ENCODE results near the gene NTPCR.
"Not testable (repeated sequence)": the region's sequence is repeated elsewhere in the genome, so short reads cannot be mapped to it uniquely, and the experiment has no call there.

NTPCR gene

DNA sequence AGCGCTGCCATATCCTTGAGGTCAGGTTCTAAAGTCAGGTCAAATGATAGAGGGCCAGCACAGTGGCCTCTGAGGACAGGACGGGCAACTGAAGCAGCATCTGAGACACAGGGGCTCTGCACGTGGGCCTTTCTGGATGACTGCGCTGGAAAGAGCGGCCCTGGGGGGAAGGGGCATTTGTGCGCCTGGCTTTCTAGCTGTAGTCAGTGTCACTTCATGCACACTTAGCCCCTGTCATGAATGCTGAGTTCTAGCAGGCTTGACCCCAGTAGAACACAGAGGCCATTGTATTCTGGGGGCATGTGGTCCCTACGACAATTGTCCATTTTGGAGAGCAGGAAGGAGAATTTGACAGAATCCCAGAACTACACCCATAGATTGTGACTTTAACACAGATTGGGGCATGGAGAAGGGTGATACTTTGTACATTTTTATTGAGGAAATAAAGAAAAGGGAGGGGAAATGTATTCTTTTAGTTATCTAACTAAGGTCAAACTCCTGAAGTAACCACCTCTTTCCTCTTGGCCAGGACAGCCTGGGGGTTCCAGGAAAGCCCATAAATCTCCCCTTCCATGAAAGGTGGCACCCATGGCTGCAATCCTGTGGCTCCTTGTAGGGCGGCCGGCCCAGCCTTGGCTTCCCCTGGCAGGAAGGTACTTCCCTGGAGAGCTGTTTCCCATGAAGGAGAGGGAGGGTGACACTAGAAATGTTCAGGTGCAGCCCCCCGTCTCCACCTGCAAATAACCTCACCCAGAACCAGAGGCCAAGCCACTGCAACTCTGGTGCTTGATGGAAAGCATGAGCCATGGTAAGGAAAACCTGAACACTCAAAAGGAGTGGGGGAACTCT lies 34.4 kb downstream of the NTPCR start:
- no peak for DNase-seq (ENCODE audit: low read depth)

DNA sequence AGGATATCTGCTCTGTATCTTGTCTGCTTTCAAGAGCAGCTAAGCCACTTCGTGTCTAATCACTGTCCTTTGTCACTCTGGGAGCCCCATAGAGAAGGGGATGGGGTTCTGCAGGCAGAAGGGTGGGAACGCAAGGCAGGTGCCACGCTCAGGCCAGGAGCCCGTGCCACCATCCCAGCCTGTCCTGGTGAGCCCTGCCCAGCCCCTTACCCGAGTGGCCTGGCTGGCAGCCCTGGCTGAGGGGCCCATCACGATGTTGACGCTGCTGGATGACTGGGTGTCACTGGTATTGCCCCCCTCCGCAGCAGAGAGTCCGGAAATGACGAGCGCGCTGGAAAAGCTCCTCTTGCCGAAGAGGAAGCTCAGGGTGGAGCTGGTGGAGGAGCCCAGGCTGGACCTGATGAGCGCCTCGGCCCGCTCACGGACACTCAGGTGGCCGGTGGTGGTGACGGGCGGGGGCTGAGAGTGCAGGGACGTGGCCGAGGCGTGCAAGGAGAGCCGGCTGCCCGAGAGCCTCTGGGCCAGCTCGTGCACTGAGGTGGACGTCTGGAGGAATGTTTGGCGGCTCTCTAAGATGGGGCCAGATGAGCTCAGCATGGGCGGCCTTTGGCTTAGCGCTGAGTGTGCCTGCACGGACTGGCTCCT lies 35.6 kb downstream of the NTPCR start:
- no peak for DNase-seq (ENCODE audit: low read depth)

DNA sequence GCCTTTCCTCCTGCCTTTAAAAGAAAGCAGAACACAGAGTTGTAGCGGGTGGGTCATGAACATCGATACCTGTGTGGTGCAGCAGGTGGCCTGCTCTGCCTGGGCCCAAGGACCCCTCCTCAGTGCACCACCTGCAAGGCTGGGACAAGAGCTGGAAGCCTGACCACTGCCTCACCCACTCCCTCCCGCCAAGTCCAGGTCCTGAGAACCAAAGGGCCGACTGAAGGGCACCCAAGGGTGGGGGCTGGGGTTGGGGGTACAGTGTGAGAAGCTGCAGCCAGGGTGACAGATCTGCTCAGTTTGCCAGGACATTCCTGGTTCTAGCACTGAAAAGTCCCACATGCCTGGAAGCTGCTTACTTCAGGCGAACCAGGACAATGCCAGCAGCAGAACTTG lies 36.1 kb downstream of the NTPCR start:
- DNase-seq (ENCODE audit: low read depth), result no peak

DNA sequence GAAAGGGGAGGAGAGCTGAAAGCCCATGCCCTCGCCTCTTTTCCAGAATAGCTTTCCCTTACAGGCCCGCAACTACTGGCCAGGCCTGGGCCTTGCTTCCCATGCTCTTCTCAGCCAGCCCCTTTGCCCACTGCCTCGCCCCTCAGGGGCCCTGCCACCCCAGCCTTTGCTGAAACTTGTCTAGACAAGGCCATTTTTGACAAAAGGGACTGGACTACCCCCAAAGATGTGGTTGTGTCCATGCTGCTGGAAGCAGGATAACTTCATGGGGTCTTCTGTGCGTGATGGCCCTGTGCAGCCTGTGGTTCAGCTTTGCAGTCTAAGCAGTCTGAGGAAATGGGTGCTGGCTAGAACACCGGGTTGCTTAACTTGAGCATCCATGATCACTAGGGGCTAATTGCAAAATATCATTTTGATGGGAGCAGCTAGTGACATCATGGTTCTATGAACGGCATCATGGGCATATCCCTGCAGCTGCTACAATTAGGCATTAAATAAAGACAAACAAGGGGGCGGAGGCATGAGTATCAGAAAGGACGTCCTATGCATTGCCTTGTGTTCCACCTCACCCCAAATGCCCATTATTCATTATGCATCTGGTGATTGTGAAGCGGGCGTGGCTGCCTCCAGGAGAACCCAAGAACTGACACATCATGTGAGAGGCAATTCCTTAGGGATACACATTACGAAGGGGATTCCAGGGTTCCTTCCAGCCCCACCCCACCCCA lies 36.8 kb downstream of the NTPCR start:
- no peak for DNase-seq (ENCODE audit: low read depth)

DNA sequence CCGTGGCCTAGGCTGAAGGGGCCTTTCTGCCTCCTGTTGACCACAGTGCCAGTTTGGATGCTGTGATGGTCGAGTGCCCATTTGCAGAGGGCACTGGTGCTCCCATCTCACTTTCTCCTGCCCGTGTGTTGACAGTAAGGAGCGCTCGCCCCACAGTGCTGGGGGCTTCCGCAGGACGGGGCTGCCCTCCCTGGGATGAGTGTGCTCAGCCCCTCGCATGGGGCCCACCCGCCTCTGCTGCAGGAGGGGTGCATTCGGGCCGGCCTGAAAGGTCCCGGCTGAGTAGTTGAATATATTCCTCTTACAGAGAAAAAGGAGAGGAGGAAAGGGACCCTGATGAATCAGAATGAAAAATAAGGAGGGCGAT lies 37.3 kb downstream of the NTPCR start:
- no peak for DNase-seq (ENCODE audit: low read depth)

DNA sequence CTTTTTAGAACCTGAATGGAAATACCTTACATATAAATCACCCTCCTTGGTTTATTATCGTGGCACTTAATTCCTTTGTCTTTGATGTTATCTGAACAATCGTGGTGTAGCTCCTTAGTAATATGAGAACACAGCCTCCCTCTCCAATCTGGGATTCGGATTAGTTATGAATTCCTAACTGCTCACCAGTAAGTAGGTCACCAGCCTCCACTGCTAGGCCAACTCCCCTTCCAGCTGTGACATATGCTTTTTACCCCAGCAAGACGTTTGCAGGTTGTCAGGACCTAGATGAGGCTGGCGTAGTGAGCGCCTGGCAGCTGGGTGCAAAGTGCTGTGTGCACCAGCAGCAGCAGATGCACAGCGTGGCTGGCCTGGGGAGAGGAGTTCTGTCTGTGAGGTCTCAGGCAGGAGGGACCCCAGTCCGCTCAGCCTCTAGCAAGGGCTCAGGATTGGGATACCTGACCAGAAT lies 38.2 kb downstream of the NTPCR start:
- no peak for DNase-seq (ENCODE audit: low read depth)

DNA sequence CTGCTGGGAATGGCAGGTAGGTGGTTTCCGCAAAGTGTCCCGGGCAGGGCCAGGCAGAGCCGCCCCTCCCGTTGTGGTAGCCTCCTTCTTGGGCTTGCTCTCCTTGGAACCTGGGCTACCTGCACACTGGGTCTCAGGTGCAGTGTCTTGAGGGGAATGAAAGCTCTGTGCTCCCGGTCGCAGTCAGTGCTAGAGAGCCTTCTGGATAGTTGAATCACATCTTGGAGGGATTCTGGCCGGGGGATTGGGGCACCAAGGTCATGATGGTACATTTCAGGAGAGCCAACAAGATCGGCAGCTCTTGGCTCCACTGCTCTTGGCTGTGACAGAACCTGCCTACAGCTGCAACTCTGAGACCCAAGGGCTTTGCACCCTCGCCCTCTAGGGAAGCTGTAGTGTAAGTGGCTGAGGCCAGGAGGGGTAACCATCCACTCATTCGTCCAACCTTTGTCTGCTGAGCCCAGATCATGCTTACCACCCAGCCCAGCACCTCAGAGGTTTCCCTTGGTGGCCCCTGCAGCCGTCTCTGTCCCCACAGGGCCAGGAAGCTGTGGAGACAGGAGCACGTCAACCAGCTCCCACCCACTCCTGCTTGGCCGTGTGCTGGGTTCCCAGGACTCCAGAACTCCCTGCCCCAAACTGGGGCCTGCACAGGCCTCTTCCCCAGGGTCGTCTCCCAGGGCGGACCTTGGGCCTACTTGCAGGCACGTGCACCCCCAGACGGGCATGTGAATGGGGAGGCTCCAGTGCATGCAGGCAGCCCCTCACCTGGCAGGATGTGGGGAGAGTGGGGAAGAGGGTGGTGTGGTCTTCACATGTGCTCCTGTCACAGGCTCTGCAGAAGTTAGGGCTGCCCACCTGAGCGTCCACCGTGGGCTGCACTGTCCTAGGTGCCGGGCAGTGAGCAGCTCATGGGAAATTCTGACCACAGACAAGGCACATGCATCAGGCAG lies 40.0 kb downstream of the NTPCR start:
- no peak for DNase-seq (ENCODE audit: low read depth)

DNA sequence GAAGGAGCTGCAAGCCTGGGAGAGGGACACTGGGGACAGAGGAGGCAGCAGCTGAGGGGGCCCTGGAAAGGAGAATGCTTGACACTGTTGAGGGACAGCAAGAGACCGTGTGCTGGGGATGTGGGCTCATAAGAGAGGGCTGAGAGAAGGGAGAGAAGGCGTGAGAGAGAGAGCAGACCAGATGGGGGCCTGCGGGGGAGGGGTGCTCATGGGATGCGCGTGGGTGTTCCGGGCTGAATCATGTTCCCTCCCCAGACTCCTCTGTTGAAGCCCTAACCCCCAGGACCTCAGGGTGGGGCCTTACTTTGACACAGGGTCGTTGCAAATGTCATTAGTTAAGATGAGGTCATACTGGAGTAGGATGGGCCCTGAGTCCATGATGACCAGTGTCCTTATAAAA lies 40.8 kb downstream of the NTPCR start:
- no peak for DNase-seq (ENCODE audit: low read depth)

DNA sequence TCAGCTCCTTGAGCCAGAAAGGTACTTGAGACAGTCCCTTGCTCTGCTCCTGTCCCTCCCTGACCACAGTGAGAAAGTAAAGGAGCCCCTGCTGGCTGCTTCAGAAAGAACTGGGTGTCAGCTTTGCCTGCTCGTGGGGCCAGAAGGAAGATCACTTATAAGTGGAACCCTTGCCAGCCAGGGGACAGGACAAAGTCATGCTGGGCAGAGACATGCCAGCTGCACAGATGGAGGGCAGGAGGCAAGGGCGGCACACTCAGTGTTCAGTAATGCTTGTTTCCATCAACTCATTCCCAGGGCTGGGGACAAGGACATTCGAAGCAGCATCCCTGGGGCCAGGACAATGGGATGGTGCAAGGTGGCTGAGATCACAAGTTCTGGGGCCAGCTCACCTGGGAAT lies 41.8 kb downstream of the NTPCR start:
- DNase-seq (ENCODE audit: low read depth), result no peak

DNA sequence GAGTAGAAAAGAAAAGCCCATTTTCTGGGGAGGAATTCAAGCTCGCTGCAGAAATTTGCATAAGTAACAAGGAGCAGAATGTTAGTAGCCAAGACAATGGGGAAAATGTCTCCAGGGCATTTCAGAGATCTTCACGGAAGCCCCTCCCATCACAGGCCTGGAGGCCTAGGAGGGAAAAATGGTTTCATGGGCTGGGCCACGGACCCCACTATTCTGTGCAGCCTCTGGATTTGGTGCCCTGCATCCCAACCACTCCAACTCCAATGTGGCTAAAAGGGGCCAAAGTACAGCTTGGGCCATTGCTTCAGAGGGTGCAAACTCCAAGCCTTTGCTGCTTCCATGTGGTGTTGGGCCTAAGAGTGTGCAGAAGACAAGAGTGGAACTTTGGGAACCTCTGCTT lies 43.1 kb downstream of the NTPCR start:
- DNase-seq (ENCODE audit: low read depth), result no peak

DNA sequence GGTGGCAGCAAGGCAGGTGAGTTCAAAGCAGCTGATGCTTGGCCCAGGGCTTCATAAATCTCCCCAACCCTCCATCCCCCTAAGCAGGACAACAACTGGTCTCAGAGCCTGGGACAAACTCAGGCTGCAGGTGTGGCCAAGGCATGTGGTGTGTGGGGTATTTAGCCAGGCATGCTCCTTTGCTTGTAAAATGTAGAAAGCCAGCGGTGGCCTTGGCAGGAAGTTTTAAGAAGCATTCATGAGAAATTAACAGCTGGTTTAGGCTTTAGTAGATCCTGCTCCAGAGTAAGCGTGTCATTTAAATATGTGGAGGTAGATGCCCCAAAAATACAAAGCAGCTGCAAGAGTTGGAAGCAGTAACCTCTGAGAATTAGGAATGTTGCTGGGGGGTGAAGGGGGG lies 44.8 kb downstream of the NTPCR start:
- no peak for DNase-seq (ENCODE audit: low read depth)

DNA sequence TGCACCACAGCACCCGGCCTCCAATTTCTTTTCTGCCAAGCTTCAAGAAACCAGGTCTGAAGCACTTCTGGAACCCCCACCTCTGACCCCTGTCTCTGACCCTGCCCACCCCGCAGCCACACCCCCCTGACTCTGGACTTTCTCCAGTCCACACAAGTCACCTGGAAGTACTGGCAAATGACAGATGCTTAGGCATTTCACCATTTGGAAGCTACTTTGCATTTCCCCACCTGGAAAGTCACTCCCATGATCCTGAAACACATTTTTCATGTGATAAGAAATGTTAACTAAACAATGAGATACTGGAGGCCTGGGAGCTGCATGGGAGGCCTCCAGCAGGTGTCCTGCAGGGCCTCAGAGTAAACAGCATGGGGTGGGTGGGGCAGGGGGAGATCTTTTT lies 45.7 kb downstream of the NTPCR start:
- DNase-seq (ENCODE audit: low read depth), result no peak

DNA sequence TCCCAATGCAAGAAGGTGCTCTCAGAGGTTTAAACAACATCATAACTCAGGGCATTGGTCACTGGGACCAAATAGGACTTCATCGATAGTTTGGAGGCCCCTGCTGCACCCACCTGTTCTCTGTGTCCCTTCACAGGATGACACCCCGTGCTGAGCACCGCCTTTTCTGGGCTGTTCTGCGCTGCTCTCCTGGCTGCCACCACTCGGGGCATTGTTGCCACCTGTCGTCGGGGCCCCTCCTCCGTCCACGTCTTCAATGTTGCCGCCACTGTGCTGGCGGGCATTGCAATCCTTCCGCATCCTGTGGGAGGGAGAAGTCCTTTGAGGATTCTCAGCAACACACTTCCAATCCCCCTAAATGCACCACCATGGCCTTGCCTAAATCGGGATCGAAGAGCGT lies 47.7 kb downstream of the NTPCR start:
- no peak for DNase-seq (ENCODE audit: low read depth)

DNA sequence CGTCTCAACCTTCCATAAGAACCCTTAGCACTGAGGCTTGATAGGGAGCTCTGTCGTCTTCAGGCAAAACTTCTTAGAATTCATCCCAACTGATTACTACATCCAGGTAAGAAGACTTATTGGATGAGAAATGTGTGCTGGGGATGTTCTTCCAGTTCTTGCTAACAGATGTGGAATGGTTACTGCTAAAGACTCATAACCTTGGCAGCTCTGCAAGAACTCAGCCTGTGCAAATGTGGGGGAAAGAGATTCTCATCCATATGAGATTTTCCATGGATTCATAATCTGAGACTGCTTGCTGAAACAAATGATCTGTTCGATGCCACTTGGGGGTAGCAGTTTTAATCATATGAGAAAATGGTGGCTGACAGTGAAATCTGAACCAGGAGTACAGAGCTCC lies 48.2 kb downstream of the NTPCR start:
- DNase-seq (ENCODE audit: low read depth), result no peak

DNA sequence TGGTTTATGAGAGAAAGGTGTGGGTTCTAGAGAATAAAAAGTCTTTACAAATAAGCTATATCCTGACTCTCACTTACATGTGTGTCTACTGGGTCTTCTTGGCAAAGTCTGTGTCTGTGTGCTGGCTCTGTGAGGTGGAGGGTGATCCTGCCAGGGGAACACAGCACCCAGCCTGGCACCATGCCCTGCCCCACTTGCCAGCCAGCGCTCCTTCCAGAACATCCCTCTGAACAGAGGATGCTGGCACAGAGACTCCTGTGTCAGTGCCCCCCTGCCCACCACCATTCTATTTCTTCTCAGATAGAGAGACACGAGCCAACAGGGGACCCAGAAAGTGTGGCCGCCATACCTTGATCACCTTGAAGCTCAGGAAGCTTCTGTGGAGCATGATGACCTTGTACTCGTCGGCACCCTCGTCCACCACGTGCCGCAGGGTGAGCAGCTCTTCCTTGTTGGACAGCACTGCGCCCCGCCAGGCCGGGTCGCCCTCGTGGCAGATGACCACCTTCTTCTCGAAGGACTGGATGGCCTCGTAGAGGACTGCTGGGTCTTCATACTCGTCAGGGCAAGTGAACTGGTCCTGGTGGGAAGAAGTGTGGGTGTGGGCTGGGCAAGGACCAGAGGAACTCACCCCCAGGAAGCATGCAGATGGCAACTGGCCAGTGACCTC lies 49.7 kb downstream of the NTPCR start:
- no peak for DNase-seq (ENCODE audit: low read depth)

DNA sequence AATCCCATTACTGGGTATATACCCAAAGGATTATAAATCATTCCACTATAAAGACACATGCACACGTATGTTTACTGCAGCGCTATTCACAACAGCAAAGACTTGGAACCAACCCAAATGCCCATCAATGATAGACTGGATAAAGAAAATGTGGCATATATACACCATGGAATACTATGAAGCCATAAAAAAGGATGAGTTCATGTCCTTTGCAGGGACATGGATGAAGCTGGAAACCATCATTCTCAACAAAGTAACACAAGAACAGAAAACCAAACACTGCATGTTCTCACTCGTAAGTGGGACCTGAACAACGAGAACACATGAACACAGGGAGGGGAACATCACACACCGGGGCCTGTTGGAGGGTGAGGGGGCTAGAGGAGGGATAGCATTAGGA lies 53.2 kb downstream of the NTPCR start:
- DNase-seq (ENCODE audit: low read depth), result not testable (repeated sequence)

DNA sequence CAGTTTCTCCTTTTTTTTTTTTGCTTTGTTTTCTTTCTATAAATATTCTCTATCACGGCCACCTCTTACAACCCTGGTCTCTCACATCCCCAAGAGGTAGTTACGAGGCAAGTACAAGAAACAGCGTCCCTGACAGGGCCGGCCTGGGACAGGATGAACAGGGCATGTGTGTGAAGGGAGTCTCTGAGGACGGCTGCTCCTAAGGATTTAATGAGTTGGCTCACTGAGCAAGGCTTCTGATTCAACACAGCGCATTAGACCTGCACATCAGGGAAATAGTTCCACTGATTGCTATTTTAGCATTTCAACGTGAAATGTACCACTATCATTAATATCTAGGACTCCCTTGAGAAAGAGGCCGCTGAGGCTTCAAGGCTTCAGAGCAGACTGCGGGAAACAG lies 54.0 kb downstream of the NTPCR start:
- no peak for DNase-seq (ENCODE audit: low read depth)

DNA sequence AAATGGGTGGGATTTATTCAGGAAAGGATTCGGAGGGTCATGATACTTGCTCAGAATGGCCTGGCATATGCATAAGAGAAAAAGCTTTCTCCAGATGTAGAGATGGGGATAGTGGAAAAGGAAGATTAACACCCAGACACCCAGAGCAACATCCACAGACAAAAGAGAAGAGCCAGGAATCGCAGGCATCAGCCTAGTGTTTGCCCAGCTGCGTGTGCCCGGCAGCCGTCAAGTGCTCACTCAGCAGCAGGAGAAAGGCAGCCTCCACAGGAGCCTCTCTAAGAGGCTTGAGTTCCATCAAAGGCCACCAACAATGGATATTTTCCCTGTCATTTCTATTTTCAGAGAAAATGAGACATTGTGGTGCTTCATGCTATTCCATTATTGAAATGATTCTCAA lies 54.7 kb downstream of the NTPCR start:
- DNase-seq (ENCODE audit: low read depth), result no peak

DNA sequence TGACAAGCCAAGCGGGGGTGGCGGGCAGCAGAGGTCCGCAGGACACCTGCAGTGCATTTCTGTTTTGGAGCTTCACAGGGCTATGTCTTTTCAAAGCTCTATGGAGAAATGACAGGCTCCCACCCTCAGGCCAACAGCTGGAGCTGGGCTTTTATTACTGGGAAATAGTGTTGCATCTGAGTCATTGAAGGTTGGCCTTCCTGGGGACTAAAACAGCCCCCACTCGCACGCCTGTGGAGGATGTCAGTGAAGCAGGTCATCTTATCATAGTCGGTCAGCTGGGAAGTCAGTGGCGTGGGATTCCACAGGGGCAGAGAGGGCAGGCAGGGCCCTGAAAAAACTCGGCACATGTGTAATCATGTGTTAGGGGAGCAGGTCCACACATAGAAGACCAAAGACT lies 55.3 kb downstream of the NTPCR start:
- no peak for DNase-seq (ENCODE audit: low read depth)

DNA sequence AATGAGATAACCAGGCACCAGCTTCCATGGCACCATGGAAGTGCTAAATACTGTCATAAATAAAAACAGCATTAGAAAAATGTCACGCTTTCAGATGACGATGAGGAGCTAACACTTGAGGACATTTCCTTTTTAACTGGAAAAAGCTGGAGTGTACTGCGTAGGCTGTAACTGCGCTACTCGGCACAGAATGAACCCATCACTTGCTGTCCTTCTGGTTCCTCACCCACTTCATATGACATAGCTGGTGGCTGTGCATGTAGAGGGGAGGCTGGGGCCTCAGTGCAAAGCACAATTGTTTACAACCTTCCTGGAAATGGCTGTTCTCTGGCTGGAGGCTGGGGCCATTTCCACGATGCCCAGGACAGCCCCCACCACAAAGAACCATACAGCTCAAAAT lies 55.7 kb downstream of the NTPCR start:
- DNase-seq (ENCODE audit: low read depth), result no peak

DNA sequence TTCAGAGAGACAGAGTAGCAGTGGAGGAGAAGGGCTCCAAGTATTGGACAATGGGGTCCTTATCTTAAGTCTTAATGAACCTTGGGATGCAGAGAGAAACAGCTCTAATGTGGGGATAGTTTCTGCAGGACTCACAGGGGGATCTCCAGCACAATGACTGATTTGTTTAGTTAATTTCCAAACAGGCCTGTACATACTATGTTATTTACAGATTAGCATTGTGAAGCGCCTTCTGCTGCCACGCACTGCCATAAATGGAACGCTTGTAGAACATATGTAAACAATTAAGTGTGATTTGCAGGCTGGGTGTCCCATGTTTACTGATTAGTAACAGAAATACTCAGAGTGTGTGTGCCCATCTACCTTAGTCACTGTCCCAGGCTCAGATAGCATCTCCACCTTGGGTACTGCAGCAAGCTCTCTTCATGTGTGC lies 56.1 kb downstream of the NTPCR start:
- no peak for DNase-seq (ENCODE audit: low read depth)

Measured in HS-27A (cell line).